Measurements from ENCODE around the gene DPP3.
"Not testable (repeated sequence)": the region's sequence is repeated elsewhere in the genome, so short reads cannot be mapped to it uniquely, and the experiment has no call there.

The DPP3 gene

GRCh38 chr11:66480117-66480938 is at the start of gene DPP3:
Gene DPP3, plus strand, starts transcription at chr11:66480434. Its CDS starts 1,767 bp downstream, at chr11:66482201.
- DNase-seq: peak; percentile 91

GRCh38 chr11:66431287-66431686 is 48.9 kb upstream of the DPP3 start:
- DNase-seq: not testable (repeated sequence)

GRCh38 chr11:66431871-66432329 is 48.3 kb upstream of the DPP3 start:
- not testable (repeated sequence) for DNase-seq

- DNase-seq: peak; percentile 98
Observed at GRCh38 chr11:66432597-66432996, 47.6 kb upstream of the DPP3 start.

- DNase-seq: no peak
Observed at GRCh38 chr11:66437979-66438503, 42.2 kb upstream of the DPP3 start.

- peak; percentile 76 for DNase-seq
Observed at GRCh38 chr11:66438504-66439466, 41.4 kb upstream of the DPP3 start, which contains the start of gene MRPL11. Gene MRPL11, minus strand, starts transcription at chr11:66438848. Its CDS starts 94 bp downstream, at chr11:66438754.

- DNase-seq: not testable (repeated sequence)
Observed at GRCh38 chr11:66440101-66440939, 39.9 kb upstream of the DPP3 start.

GRCh38 chr11:66440940-66441282 is 39.3 kb upstream of the DPP3 start:
- not testable (repeated sequence) for DNase-seq

- DNase-seq: peak; percentile 87
Observed at GRCh38 chr11:66443602-66444001, 36.6 kb upstream of the DPP3 start.

GRCh38 chr11:66447012-66447411 is 33.2 kb upstream of the DPP3 start:
- no peak for DNase-seq

- DNase-seq: no peak
Observed at GRCh38 chr11:66448523-66448922, 31.7 kb upstream of the DPP3 start.

- no peak for DNase-seq
Observed at GRCh38 chr11:66450560-66450959, 29.7 kb upstream of the DPP3 start.

GRCh38 chr11:66451663-66452062 is 28.6 kb upstream of the DPP3 start:
- no peak for DNase-seq

- no peak for DNase-seq
Observed at GRCh38 chr11:66454247-66454646, 26.0 kb upstream of the DPP3 start.

GRCh38 chr11:66454828-66455227 is 25.4 kb upstream of the DPP3 start:
- DNase-seq: no peak

- peak; percentile 22 for DNase-seq
Observed at GRCh38 chr11:66457826-66458225, 22.4 kb upstream of the DPP3 start.

- DNase-seq: no peak
Observed at GRCh38 chr11:66459138-66459778, 21.0 kb upstream of the DPP3 start.

GRCh38 chr11:66462010-66462409 is 18.2 kb upstream of the DPP3 start:
- no peak for DNase-seq

- no peak for DNase-seq
Observed at GRCh38 chr11:66462911-66463310, 17.3 kb upstream of the DPP3 start.

- DNase-seq: not testable (repeated sequence)
Observed at GRCh38 chr11:66464116-66464515, 16.1 kb upstream of the DPP3 start.

GRCh38 chr11:66464916-66465315 is 15.3 kb upstream of the DPP3 start:
- DNase-seq: no peak

Measured in GF-D8 (cell line).